AG09319 (cell line): ENCODE measurements around the gene ARHGEF17.

ENCODE experiments used
- DNase-seq: peaks from one replicate; pipeline ENCODE4 v3.0.0-alpha.2; 2010; ENCODE audit warnings: low read depth; ENCODE audit errors: extremely low read depth
- TF ChIP-seq, protein P1 (sequence below): IDR thresholded peaks from 2 replicates; pipeline ENCODE4 v1.5.1; 2011; ENCODE audit warnings: low read depth, mild to moderate bottlenecking, inconsistent platforms, low read length, moderate library complexity

ARHGEF17 gene

GRCh38 chr11:73274722-73275380 lies 33.2 kb upstream of the ARHGEF17 start:
- DNase-seq = no peak
- TF ChIP-seq, protein P1, sequence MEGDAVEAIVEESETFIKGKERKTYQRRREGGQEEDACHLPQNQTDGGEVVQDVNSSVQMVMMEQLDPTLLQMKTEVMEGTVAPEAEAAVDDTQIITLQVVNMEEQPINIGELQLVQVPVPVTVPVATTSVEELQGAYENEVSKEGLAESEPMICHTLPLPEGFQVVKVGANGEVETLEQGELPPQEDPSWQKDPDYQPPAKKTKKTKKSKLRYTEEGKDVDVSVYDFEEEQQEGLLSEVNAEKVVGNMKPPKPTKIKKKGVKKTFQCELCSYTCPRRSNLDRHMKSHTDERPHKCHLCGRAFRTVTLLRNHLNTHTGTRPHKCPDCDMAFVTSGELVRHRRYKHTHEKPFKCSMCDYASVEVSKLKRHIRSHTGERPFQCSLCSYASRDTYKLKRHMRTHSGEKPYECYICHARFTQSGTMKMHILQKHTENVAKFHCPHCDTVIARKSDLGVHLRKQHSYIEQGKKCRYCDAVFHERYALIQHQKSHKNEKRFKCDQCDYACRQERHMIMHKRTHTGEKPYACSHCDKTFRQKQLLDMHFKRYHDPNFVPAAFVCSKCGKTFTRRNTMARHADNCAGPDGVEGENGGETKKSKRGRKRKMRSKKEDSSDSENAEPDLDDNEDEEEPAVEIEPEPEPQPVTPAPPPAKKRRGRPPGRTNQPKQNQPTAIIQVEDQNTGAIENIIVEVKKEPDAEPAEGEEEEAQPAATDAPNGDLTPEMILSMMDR = no peak

DNA sequence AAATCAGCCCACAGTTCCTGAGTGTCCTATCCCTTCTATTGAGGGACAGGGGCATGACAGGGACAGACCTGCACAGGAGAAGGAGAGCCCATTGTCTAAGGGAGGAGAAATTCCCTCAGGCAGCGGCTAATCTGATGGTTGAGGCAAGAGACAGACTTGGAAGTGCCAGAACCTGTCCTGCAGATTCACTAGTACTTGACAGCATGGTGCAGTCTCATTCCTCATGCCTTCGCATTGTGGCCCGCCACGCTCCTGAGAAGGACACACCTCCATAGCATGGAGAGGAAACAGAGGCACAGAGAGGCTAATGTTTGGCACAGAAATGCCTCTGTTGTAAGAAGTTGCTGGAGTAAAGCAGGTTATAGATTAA lies 32.7 kb upstream of the ARHGEF17 start:
- TF ChIP-seq, protein P1 = no peak
- DNase-seq = no peak

DNA sequence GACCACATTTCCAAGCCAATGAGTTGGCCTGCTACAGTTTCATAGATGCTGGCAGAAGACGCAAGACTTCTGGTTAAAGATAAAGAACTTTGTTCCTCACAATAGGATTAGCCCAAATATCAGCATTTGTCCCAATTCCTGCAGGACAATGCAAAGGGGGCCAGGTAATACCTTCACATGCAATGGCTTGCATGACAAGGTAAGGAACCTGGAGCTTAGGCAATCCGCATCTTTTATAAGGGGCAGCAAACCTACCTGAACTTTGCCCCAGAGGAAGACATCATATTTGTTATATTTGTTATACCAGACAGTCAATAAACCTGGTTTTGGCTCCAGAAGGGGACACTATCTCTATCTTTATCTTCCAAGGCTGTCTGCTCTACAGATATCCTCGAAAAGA lies 30.6 kb upstream of the ARHGEF17 start:
- TF ChIP-seq, protein P1 = no peak
- no peak for DNase-seq

DNA sequence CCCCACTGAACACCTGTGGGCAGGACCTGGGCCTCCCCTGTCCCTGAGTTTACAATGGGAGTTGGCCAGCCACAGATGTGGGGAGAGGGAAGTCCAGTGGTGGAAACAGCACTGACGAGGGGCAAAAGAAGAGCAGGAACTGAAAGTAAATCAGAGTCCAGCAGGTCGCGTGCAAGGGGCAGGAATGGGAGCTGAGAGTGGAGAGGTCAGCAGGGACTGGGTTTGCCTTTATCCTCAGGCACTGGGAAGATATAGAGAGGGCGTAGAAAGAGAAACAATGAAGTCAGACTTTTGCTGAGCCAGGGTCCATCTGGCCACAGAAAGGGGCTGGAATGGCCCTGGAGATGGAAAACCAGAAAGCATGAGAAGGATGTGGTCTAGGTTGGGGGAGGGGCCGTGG lies 27.4 kb upstream of the ARHGEF17 start:
- TF ChIP-seq, protein P1 = no peak
- DNase-seq = no peak

GRCh38 chr11:73281201-73281741 lies 26.8 kb upstream of the ARHGEF17 start:
- TF ChIP-seq, protein P1 = no peak
- DNase-seq = no peak

DNA sequence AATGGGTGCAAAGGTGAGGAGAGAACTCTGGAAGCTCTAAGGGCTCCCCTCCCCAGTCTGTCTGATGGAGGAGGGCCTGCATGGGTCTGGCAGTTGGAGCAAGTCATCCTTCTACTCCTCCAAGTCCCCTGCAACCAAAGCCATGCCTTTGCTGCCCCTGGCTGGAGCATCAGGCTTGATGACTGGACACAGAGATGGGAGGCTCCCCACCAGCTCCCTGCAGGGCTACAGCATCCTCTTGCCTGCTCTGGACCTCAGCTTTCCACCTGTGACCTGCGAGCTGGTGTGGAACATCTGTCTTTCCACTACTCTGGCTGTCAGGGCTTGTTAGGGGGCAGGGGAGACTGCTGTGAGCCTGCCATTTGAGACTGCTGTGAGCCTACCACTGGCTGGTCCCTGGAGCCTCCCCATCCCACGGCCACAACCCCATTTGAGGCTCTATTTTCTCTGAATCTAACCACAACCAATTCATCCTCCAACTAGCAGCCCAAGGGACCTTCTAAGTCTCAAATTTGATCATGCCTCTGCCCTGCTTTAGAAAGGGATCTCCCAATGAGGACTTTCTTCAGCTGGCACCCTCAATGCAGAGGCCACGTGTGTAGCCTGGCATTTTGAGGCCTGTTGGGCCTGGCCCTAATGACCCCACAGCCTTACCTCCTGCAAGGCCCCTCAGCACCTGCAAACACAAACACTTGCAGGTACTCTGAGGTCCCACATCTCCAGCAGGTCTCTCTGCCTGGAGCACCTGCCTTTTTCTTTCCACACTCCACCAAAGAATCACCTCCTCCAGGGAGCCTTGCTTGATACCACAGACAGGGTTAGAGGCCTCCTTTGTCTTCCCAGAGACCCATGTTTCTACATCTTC lies 26.0 kb upstream of the ARHGEF17 start:
- no peak for DNase-seq
- TF ChIP-seq, protein P1 = no peak
